Prostate gland (tissue), 2 donors: Measurements from ENCODE around the gene GOLGA7B.

Experiments
- CTCF ChIP-seq, 4 experiments: fragments of 200-600 bp in 2 of 4; fragments of 450-650 bp in 2 of 4; sonication (generic) in 2 of 4; IDR thresholded peaks; 1 replicate in 3 of 4; 2 replicates in 1 of 4; pipeline ENCODE4 v1.5.1; 2016 to 2019; ENCODE audit warnings: antibody characterized with exemption in 4 of 4, mild to moderate bottlenecking in 2 of 4, moderate library complexity in 2 of 4
- POLR2A ChIP-seq: fragments of 450-650 bp; IDR thresholded peaks from one replicate; pipeline ENCODE4 v1.6.1; 2016; ENCODE audit warnings: antibody characterized with exemption, mild to moderate bottlenecking
- POLR2AphosphoS5 ChIP-seq: sonication (generic); formaldehyde crosslinking; IDR thresholded peaks from one replicate; pipeline ENCODE4 v1.6.1; 2017; ENCODE audit warnings: antibody characterized with exemption

DNA sequence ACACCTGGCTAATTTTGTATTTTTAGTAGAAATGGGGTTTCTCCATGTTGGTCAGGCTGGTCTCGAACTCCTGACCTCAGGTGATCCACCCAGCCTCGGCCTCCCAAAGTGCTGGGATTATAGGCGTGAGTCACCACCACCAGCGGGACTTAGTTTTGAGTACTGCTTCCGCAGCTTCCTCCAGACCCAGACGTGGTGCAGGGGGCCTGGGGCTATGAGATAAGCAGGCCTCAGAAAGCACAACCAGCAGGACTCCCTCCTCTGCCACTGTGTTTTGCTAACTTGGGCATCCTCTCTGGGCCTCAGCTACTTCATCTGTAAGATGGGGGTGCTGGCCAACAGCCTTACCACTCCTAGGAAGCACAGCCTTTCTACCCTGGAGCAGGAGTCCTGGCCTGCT is 37.8 kb downstream of the GOLGA7B start:
- TF ChIP-seq CTCF (IDR thresholded peaks at IDR 0.05) = no peak
- TF ChIP-seq POLR2A = no peak
- TF ChIP-seq POLR2AphosphoS5 = no peak
